HPDE6-E6E7 (cell line): ENCODE results near the gene CA4.
"Not testable (repeated sequence)": the region's sequence is repeated elsewhere in the genome, so short reads cannot be mapped to it uniquely, and the experiment has no call there.

Source experiments
- DNase-seq: peaks from one replicate; pipeline ENCODE4 v3.0.0; 2011; ENCODE audit warnings: missing footprints; ENCODE audit errors: extremely low spot score

The CA4 gene

DNA sequence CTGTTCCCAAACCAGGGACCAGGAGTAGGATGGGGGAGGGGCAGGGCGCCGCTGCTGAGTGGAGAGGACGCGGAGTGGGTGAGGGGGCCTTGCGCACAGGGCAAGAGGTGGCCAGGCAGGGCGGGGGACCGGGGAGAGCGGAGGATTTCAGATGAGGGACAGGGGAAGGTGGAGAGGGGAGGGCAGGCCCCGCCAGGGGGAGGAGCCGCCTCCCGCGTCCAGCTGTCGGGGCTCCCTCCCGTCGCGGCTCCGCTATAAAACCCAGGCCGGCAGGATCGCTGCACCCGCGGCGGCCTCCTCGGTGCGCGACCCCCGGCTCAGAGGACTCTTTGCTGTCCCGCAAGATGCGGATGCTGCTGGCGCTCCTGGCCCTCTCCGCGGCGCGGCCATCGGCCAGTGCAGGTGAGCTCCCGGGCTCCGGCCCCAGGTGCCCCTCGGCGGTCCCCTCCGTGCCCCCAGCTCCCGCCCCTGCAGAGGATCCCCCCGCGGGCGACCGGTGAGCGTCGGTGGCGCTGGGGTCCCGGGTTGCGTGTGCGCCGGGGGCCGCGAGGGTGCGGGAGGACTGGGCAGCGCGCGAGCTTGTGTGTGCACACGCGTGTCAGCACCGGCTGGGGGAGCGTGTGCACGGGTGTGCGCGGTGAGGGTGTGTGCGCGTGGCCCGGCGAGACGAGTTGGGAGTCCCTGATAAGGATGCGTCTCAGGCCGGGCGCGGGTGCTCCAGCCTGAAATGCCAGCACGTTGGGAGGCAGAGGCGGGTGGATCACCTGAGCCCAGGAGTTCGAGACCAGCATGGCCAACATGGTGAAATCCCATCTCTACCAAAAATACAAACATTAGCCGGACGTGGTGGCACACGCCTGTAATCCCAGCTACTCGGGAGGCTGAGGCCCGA lies at the start of gene CA4:
Gene CA4, plus strand, starts transcription at position 283 of the 892 bp plus-strand sequence. Its CDS starts 62 bp downstream, at position 345.
- no peak for DNase-seq

DNA sequence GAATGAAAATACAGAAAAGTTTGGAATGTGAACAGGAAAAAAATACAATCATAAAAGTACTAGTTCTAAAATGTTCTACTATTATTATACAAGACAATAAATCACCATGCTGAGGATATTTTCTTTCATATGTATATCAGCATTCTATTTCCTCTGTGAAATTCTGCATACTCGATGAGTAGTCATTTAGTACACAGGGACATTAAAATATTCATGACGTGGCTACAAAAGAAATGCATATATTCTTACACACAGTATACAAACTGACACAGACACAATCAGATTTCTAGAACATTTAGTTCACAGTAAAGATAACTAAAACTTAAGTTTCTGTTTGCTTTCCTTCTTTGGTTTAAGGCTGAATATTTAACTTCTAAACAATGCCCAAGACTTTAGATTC lies 49.2 kb upstream of the CA4 start:
- DNase-seq, result not testable (repeated sequence)

GRCh38 chr17:60102015-60102631 lies 47.6 kb upstream of the CA4 start:
- not testable (repeated sequence) for DNase-seq

DNA sequence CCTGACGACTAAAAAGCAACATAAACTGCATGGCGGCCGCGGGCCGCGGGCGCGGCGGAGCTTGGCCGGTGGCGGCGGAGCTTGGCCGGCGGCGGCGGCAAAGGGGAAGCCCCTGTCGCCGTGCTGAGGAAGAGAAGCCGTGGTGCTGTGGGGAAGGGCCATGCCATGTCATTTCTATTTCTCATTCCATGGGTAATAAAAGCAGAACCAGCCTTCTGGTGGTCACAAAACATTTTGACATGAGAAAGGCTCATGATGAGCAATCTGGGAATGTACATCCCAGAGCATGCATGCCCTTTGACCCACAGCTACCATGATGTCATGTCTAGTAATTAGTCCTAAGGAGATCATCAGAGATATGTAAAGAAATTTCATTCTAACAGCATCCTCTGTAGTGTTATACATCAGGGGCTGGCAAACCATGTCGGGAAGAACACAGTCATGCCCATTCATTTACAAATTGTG lies 47.1 kb upstream of the CA4 start:
- no peak for DNase-seq

DNA sequence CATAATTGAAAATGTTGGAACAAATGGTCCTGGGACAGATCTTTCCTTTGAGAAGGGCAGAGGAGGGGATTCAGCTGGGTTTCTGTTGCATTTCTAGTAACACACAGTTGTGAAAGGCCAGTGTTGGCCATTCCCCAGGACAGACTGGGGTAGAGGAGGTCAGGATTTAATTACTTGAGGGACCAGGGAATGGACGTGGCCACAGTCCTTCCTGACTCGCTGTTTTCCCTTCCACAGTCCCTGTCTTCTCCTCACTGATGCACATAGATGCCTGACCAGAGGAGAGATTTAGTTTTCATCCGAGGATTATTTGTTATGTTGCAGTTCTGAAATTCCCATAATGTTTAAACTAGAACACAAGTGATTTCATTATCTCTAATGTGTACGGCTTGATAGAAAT lies 45.8 kb upstream of the CA4 start:
- DNase-seq, result no peak

DNA sequence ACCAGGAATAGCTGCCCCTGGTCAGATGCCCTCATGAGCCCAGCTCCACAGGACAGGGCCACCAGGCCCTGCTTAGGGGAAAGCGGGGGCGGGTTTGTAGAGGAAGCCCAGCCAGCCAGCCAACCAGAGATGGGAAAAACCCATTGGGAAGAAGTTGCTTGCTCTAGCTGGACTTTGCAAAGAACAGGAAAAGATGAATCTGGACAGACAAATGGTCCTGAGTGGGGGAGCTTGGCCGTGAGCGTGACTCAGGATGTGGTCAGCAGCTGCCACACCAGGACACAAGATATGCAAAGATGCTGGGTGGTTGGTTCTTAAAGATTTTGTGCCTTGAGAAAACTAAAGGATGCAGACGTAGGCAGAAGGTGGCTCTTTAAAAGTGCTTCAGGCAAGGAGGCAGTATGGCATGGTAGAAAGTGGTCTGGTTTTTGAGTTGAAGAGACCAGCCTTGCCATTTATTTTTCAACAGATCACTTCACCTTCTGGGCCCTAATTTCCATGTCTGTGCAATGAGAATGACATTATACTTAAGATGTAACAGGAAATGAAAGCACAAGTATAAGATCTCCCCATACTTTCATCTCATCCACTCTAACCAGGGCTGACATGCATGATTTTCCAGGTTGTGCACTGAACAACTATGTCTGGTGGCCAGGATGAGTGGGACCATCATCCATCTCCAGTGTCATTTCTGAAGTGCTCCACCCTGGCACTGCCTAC lies 43.3 kb upstream of the CA4 start:
- no peak for DNase-seq

- DNase-seq, result no peak
Observed at GRCh38 chr17:60107526-60108257, 42.1 kb upstream of the CA4 start.

GRCh38 chr17:60108309-60108708 lies 41.5 kb upstream of the CA4 start:
- DNase-seq, result not testable (repeated sequence)

DNA sequence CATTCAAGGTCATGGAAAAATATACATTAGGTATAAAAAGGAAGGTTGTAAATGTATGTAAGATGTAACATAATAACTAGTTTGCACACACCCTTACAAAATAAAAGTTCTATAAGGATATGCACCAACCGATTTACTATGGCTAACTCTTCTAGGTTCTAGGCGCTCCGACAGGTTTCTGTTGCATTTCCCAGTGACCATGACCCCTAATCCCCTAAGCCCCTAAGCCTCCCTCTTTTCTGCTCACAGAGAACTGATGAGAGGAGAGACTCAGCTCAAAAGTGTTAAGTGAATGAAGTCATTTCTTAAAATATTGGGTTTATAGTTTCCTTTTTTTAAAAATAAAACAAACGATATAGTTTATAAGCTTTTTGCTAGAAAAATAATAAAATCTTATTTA lies 41.1 kb upstream of the CA4 start:
- DNase-seq, result no peak

DNA sequence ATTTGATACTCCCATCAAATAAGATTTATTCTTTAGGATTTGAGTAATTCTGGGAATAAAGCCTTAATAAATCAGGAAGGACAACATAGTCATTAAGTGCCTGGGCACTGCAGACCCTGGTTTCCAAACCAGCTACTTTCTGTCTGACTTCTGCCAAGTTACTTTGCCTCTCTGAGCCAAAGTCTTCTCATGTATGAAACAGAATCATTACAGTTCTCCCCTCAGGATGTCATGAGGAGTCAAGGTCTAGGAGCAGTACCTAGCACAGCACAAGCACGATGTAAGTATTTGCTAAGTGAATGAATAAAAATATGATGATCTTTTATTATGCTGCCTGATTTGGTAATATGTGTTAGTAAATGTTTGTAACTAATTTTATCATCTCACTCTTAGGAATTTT lies 40.6 kb upstream of the CA4 start:
- no peak for DNase-seq

DNA sequence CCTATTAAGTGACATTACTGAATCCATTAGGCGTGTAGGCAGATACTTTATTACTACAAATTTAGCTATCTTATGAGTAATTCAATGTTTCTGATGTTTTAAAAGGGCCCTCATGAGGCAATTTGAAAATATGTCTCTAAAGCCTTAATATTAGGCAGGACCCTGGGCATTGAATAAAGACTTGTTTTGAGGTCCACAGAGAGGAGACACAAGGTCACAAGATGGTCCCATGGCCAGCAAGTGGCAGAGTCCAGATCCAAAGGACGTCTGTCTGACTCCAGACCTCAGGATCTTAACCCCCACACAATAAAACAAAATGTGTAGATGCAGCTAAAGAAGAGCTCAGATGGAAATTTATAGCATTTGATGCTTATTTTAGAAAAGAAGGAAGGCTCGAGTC lies 39.2 kb upstream of the CA4 start:
- DNase-seq, result no peak

- DNase-seq, result not testable (repeated sequence)
Observed at GRCh38 chr17:60111661-60112060, 38.1 kb upstream of the CA4 start.

DNA sequence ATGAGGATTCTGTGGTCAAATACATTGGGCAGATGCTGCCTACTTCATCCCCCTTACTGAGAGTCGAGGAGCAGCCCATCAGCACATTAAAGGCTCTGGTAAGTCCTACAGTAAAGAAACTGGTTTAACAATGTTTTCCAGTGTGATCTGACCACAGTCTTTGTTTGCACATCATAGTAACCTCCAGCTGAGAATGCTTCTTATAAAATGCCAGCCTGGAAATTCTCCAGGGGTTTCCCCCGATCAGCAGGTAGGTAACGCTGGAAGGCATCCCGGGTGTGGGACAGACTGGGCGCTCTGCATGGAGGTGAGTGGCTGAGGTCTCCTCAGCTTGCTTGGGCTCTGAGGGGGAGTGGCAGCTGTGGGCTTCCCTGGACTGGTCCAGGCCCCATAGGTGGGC lies 34.4 kb upstream of the CA4 start:
- not testable (repeated sequence) for DNase-seq

- DNase-seq, result not testable (repeated sequence)
Observed at GRCh38 chr17:60116196-60116595, 33.6 kb upstream of the CA4 start.

DNA sequence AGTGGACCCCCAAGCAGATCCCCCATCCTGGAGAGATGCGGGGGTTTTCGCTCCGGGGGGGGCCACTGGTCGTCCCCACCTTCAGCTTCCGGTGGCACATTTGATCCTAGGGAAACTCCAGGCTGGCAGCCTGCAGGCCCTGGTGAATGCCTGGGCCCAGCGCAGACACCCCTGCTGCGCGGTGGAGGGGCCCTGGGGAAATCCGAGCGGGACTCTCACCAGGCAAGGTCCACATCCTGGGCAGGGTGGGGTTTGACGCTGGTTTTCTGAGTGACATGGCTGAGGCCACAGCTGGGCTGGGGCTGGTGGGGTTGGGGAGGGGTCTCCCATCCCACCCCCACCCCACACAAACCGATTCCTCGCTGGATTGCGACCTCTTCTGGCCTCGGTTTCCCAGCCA lies 30.6 kb upstream of the CA4 start:
- DNase-seq, result not testable (repeated sequence)

DNA sequence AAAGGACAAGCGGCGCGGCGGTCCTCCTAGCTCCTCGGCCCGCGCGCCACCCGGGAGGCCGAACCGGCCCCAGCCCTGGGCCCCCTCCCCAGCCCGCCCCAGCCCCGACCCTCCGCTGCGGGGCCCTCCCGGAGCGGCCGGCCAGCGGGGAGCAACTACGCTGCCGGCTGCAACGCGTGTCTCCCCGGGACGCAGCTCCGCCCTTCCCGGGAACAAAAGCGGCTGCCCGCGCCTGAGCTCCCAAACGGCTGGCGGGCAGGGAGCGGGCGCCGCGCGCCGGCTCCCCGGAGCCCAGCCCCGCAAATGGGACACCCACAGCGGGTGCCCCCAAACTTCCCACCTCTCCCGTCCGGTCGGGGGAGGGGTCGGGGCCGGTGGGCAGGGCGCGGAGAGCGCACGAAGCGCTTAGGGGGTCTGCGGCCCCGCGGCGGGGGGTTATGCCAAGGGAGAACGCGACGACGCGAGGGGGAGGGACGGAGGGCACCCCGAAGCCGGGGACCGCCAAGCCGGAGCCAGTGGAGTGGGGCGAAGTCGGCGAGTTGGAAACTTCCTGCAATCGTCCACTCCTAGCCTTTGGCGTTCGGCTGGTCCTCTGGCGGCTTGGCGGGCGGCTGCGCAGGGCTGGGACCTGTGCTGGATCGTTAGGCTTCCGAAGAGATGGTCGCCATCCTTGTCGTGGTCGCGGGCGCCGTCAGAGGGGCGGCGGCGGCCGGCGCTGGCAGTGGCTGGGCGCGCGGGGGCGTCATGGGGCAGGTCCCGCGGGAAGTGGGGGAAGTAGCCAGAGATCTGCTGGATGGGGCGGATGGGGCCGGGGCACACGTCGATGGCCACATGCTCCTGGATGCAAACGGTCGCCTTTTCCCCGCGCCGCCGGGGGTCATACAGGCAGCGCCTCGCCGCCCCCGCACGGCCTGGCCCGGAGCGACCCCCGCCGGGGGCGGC lies 29.7 kb upstream of the CA4 start:
- not testable (repeated sequence) for DNase-seq

- no peak for DNase-seq
Observed at GRCh38 chr17:60127068-60128064, 22.4 kb upstream of the CA4 start.

DNA sequence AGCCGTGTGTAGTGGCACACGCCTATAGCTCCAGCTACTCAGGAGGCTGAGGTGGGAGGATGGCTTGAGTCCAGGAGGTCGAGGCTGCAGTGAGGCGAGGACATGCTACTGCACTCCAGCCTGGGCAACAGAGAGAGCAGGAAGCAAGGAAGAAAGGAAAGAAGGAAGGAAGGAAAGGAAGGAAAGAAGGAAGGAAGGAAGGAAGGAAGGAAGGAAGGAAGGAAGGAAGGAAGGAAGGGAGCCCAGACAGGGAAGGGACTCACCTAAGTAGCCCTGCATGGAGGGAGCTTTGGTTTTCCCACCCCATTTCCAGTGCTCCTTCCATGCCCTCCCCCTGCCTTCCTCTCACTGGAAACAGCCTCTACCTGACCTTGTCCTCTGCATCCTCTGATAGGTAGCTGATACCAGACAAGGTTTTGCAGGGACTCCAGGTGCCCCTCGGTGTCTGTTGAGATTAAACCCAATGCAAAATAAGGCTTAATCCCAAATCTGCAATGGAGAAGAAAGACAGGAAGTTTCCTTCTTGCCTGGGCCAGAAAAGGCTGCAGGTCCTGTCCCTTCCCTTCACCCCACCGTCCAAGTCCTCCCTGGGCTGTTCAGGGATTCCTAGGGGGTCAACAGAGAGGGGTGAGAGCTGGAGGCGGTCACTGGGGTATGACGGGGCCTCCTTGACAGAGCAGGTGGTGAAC lies 21.5 kb upstream of the CA4 start:
- no peak for DNase-seq

DNA sequence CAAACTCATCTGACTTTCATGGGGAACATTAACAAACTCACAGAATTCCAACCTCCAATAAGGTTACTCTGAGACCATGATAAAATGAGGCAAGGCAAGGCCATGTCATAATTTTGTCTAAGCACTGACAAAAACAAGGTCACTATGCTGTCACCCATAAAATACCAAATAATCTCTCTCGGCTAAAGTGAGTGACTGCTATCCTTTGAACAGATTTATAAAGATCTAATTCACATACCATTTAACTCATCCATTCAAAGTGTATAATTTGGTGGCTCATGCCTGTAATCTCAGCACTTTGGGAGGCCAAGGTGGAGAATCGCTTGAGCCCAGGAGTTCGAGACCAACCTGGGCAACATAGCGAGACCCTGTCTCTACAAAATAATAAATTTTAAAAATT lies 20.6 kb upstream of the CA4 start:
- DNase-seq, result no peak
